Ovary (tissue), 9 donors: ENCODE measurements around the gene CLEC18A. TPM values are rescaled to one million over a fixed set of nuclear protein-coding genes. Genes with fewer than 3 reads are reported as not detected.

Experiments used
- DNase-seq, 5 donors: peaks; one replicate each; pipeline ENCODE4 v3.0.0-alpha.2; 2019 to 2020
- H3K27ac ChIP-seq, 2 donors: fragments of 200-600 bp; one replicate each; pipeline versions ENCODE4 v1.5.1 to v1.8.0; 2019 to 2022
- H3K27me3 ChIP-seq: fragments of 200-600 bp; one replicate; pipeline ENCODE4 v1.8.0; 2022
- H3K36me3 ChIP-seq: fragments of 200-600 bp; sonication (generic); one replicate; pipeline ENCODE4 v1.5.1; 2019
- H3K4me1 ChIP-seq: one replicate; pipeline ENCODE4 v1.8.1; 2013; ENCODE audit warnings: mild to moderate bottlenecking, moderate library complexity; ENCODE audit not compliant: insufficient read depth
- H3K4me3 ChIP-seq: fragments of 200-600 bp; sonication (generic); one replicate; pipeline ENCODE4 v1.5.1; 2017
- H3K9me3 ChIP-seq, 2 donors: fragments of 200-600 bp in 1 of 2; sonication (generic) in 1 of 2; one replicate each; pipeline versions ENCODE4 v1.5.1 to v1.8.1; 2013 to 2019; ENCODE audit warnings: mild to moderate bottlenecking in 1 of 2, moderate library complexity in 1 of 2
- EP300 ChIP-seq: sonication (generic); formaldehyde crosslinking; IDR thresholded peaks from one replicate; pipeline ENCODE4 v1.6.1; 2017; ENCODE audit warnings: antibody characterized with exemption
- POLR2A ChIP-seq: fragments of 450-650 bp; IDR thresholded peaks from one replicate; pipeline ENCODE4 v1.6.1; 2017; ENCODE audit warnings: antibody characterized with exemption, mild to moderate bottlenecking, moderate library complexity
- WGBS, 3 donors: extraction: QIAGEN DNeasy Blood & Tissue Kit in 1 of 3; methylation state at CpG; one replicate each; pipeline versions ENCODE4 v1.1.5 to v1.1.7; 2013 to 2017; 5-methylcytosine and 5-hydroxymethylcytosine counted together
- intact Hi-C, 4 donors: fragments of 100-400 bp; cut with DNase I; formaldehyde crosslinking; loops; one replicate each; pipeline versions ENCODE4 v1.11.0 to v1.15.1; 2022 to 2023
- polyA plus RNA-seq, 2 donors: library from polyadenylated mRNA; stranded (reverse); fragments of 200-250 nt in 1 of 2; fragments of 350-450 nt in 1 of 2; fragmentation: Illumina TruSeq in 1 of 2; extraction: RNeasy Lipid Tissue Mini Kit (QIAGEN cat#74804) in 1 of 2; gene quantifications; one replicate each; pipeline ENCODE4 v1.2.3, GENCODE V29; 2013 to 2014
- total RNA-seq, 7 donors: library from RNA; depleted of rRNA in 2 of 7; stranded (reverse); fragments of >200 nt in 2 of 7; fragmentation: NEBNext Ultra II Directional in 3 of 7; extraction: Animal tissue kit (Norgen Biotek cat#: 25700) in 3 of 7; gene quantifications; one replicate each; pipeline versions ENCODE4 v1.1.0 to v1.2.4, GENCODE V29; 2016 to 2023
- TF ChIP-seq, protein P1 (sequence below), 3 donors: fragments of 450-650 bp in 2 of 3; fragments of 200-600 bp in 1 of 3; IDR thresholded peaks; one replicate each; pipeline versions ENCODE4 v1.5.1 to v1.8.0; 2016 to 2022; ENCODE audit warnings: antibody characterized with exemption in 3 of 3, mild to moderate bottlenecking in 1 of 3
- donor health status: DM: no; HTN: no; CAD: no; lungs with moderate emphysema.
- donor health status: DM: no; HTN: no; CAD: no.
- donor health status: Bipolar disorder and iron deficiency.
- donor health status: DM: yes; HTN: yes; CAD: no.
- donor health status: DM: no; HTN: no; CAD: no.
- donor health status: DM: yes; HTN: yes; CAD: no.

CLEC18A gene
- total and polyA plus RNA-seq, 9 donors: 0.12 to 1.5 (median 0.43) TPM; not detected in 1

DNA sequence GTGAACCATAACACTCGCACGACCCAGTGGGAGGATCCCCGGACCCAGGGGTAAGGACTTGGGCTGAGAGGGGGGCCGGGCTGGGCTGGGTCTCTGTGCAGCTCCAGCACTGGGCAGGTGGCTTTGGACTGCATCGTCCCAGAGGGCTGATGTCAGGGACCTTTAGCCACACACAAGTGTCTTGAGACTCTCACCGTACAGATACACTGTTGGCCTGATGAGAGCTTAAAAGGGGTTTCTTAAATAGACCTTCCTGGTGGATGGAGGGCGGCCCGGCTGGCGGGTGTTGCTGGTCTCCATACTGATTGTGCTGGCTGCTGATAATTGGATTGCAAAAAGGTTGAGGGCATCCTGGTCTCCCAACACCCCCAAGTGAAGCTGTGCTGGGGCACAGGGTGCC is 21.7 kb upstream of the CLEC18A start:
- DNase-seq: peak in 1 of 5 donors; percentile 35
- Histone ChIP-seq H3K9me3 (no peaks in the 10 kb centered on the region), H3K4me1 (peaks cover 13% of the 10 kb centered on the region), H3K27me3 (no peaks in the 10 kb centered on the region), H3K4me3 (no peak overlapping the region), H3K27ac (no peak overlapping the region), H3K36me3 (no peaks in the 10 kb centered on the region)
- intact Hi-C loops: loop anchor here in 3 of 4 donors (5.0 to 10.0 kb wide), 3 partner anchors 65 to 535 kb away; no protein-coding TSS in a partner anchor
- WGBS, 3 donors: 85 to 97% (median 89%) methylated on average over 9 of the region's 9 CpGs
- TF ChIP-seq POLR2A (no peak), EP300 (no peak)
- TF ChIP-seq, protein P1, sequence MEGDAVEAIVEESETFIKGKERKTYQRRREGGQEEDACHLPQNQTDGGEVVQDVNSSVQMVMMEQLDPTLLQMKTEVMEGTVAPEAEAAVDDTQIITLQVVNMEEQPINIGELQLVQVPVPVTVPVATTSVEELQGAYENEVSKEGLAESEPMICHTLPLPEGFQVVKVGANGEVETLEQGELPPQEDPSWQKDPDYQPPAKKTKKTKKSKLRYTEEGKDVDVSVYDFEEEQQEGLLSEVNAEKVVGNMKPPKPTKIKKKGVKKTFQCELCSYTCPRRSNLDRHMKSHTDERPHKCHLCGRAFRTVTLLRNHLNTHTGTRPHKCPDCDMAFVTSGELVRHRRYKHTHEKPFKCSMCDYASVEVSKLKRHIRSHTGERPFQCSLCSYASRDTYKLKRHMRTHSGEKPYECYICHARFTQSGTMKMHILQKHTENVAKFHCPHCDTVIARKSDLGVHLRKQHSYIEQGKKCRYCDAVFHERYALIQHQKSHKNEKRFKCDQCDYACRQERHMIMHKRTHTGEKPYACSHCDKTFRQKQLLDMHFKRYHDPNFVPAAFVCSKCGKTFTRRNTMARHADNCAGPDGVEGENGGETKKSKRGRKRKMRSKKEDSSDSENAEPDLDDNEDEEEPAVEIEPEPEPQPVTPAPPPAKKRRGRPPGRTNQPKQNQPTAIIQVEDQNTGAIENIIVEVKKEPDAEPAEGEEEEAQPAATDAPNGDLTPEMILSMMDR (IDR thresholded peaks at IDR 0.05): no peak

DNA sequence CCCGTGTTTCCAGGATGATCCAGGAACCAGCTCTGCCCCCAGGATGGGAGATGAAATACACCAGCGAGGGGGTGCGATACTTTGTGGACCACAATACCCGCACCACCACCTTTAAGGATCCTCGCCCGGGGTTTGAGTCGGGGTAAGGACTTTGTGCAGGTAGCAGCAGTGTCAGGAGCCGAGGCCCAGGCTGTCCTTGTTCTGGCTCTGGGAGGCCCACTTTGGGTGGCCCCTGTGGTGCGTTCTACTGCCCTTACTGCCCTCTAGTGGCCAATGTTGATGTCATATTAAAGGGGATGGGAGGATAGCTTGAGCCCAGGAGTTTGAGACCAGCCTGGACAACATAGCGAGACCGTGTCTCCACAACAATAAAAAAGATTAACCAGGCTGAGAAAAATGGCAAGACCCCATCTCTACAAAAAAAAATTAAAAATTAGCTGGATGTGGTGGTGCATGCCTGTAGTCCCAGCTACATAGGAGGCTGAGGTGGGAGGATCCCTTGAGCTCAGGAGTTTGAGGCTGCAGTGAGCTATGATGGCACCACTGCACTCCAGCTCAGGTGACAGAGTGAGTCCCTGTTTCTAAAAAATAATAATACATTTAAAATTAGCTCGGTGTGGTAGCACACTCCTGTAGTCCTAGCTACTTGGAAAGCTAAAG is 20.9 kb upstream of the CLEC18A start:
- TF ChIP-seq, protein P1 (IDR thresholded peaks at IDR 0.05): peak in 2 of 3 donors; percentile 71 to 72
- TF ChIP-seq EP300 (no peak), POLR2A (no peak)
- 60 to 66% (median 62%) methylated on average over 12 of the region's 12 CpGs for WGBS, 3 donors
- H3K4me1 ChIP-seq: peaks cover 10% of the 10 kb centered on the region
- peak; percentile 60 to 70 (median 62) for DNase-seq
- no peaks in the 10 kb centered on the region for H3K27me3 ChIP-seq
- no peaks in the 10 kb centered on the region for H3K36me3 ChIP-seq
- intact Hi-C loops: loop anchor here (2.0 to 5.0 kb wide), 2 partner anchors 133 kb away; no protein-coding TSS in a partner anchor
- no peaks in the 10 kb centered on the region for H3K9me3 ChIP-seq
- no peak overlapping the region for H3K27ac ChIP-seq
- H3K4me3 ChIP-seq: no peak overlapping the region

DNA sequence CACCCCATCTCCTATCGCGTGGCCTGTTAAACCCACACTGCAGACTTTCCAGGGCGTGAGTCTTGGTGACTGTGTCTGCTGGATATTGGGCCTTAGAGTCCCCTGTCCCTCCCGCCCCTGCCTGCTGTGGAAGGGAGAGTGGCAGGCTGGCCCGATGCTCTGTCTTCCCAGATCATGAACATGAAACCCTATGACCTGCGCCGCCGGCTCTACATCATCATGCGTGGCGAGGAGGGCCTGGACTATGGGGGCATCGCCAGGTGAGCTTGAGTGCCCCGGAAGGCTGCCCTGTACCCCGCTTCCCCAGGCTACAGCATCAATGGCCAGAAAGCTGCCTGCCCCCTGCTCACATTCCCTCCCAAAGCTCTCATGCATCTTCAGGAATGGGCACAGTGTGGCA is 19.5 kb upstream of the CLEC18A start:
- intact Hi-C loops: loop anchor here (2.0 to 5.0 kb wide), 2 partner anchors 134 to 135 kb away; no protein-coding TSS in a partner anchor
- Histone ChIP-seq H3K27ac (no peak overlapping the region), H3K36me3 (no peaks in the 10 kb centered on the region)

DNA sequence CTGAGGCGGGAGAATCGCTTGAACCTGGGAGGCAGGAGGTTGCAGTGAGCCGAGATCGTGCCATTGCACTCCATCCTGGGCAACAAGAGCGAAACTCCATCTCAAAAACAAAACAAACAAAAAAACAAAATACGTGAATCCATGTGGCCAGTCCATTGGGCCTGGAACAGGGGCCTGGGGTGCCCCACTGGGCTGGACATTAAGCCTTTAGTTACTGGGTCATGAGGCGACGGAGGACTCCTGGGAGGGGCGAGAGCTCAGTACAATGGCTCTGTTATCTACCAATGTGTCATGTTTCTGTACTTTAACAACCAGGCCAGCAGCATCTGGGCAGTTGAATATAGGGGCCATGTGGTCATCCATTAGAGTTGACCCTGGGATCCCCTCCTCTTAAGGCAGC is 18.9 kb upstream of the CLEC18A start:
- Histone ChIP-seq H3K4me3 (no peak overlapping the region), H3K4me1 (peaks cover 6% of the 10 kb centered on the region), H3K36me3 (no peaks in the 10 kb centered on the region), H3K27me3 (no peaks in the 10 kb centered on the region), H3K27ac (no peak overlapping the region), H3K9me3 (no peaks in the 10 kb centered on the region)
- TF ChIP-seq EP300 (no peak), POLR2A (no peak)
- TF ChIP-seq, protein P1 (IDR thresholded peaks at IDR 0.05): no peak
- WGBS, 3 donors: 85 to 88% (median 87%) methylated on average over 9 of the region's 9 CpGs
- intact Hi-C loops: loop anchor here in 3 of 4 donors (5.0 kb wide), 1 partner anchor 135 kb away; no protein-coding TSS in a partner anchor
- peak in 1 of 5 donors; percentile 24 for DNase-seq

More for the DNA sequence above, 19.5 kb upstream of the CLEC18A start:
- Histone ChIP-seq H3K4me3 (no peak overlapping the region), H3K9me3 (no peaks in the 10 kb centered on the region), H3K4me1 (peaks cover 8% of the 10 kb centered on the region), H3K27me3 (no peaks in the 10 kb centered on the region)
- peak in 1 of 5 donors; percentile 35 for DNase-seq
- WGBS, 3 donors: 92 to 94% (median 93%) methylated on average over 9 to 13 of the region's 13 CpGs
- TF ChIP-seq EP300 (no peak), POLR2A (no peak)
- TF ChIP-seq, protein P1 (IDR thresholded peaks at IDR 0.05): no peak
